HG03103 (cell line): Measurements from ENCODE around the gene ORM2.

Source experiments
- ATAC-seq: cut with Tn5 transposase; IDR thresholded peaks from one replicate; pipeline ENCODE4 v1.9.1; 2021; ENCODE audit warnings: low read depth; ENCODE audit not compliant: unreplicated experiment

Gene ORM2

GRCh38 chr9:114291886-114292590, 37.6 kb upstream of the ORM2 start:
- ATAC-seq = no peak

DNA sequence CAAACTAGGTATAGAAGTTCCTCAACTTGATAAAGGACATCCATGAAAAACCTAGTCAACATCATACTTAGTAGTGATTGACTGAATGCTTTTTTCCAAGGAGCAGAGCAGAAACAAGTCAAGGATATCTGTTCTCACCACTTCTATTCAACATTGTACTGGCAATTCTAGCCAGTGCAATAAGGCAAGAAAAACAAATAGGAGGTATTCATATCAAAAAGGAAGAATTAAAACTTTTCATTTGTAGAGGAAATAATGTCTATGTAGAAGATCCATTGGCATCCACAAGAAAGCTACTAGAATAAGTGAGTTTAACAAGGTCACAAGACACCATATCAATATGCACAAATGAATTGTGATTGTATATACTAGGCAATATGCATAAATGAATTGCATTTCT, 35.0 kb upstream of the ORM2 start:
- no peak for ATAC-seq

DNA sequence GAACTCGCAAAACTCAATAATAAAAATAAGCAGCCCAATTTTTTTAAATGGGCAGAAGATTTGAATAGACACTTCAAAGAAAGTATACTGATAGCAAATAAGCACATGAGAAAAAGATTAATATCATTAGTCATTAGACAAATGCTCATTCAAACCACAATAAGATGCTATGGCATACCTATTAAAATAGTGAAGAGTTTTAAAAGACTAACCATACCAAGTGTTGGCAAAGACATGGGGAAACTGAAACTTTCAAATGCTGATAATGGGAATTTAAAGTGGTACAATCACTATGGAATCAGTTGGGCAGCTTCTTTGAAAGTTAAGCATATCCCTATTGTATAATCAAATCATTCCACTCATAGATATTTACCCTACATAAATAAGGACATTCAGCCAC, 33.3 kb upstream of the ORM2 start:
- ATAC-seq = no peak

DNA sequence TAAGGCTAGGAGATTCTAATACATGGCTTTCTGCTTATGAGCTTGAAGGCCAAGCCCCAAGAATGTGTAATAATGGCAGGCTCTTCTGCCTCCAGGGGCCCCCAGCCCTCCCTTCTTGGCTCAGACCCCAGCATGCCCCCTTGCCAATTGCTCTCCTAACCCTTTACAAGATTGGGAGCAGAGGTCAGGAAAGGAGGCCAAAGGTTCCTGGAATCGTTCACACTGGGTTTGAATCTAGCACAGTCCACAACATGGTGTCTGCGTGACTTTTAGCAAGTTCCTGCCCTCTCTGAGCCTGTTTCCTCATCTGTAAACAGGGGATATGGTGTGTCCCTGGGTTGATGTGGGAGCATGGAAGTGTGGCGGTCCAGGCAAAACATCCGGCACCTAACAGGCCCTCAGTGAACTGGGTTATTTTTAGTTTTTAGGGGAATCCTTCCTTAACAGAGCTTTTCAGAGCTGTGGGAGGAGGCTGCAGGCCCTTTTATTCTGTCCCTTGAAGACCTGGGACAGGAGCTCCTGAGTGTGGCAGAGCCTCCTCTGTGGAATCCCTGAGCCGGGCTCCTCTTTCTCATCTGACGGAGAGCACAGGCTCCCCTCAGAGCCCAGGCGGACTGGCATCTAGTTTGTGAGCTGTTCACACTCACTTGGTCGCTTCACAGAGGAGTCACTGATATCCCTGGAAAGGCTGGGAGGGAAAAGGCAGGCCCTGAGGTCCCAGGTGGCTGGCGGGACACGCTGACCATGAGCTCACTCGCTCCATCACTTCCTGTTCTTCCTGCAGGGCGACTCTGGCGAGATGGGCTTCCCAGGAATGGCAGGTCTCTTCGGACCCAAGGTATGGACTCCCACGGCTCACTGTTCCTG, 30.1 kb upstream of the ORM2 start:
- ATAC-seq = no peak

DNA sequence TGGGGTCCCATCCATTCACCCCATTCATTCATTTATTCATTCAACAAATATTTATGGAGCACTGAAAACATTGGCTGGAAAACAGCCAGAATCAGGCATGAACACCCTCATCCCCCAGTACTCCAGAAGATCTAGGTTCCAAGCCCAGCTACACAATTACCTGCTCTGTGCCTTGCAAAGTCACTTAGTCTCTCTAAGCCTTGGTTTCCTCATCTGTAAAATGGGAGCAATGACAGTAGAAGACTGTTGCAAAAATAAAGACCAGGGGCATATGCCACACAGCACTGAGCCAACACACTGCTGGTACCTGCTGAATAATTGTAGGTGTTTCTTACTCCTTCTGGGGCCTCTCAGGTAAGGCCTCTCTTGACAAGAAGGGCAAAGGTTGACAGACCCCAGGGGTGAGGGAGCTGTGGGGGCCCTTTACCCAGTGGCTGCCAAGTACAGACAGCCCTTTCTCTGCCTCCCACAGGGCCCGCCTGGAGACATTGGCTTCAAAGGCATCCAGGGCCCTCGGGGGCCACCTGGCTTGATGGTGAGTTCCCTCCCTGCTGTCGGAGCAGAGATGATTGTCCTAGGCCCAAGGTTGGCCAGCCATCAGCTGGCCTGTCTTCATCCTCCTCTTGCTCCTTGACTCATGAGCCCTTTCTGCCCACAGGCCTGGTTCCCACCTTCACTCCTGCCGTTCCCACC, 29.4 kb upstream of the ORM2 start:
- no peak for ATAC-seq

GRCh38 chr9:114300846-114301797, 28.5 kb upstream of the ORM2 start:
- ATAC-seq = no peak

GRCh38 chr9:114301798-114302565, 27.7 kb upstream of the ORM2 start:
- ATAC-seq = no peak

DNA sequence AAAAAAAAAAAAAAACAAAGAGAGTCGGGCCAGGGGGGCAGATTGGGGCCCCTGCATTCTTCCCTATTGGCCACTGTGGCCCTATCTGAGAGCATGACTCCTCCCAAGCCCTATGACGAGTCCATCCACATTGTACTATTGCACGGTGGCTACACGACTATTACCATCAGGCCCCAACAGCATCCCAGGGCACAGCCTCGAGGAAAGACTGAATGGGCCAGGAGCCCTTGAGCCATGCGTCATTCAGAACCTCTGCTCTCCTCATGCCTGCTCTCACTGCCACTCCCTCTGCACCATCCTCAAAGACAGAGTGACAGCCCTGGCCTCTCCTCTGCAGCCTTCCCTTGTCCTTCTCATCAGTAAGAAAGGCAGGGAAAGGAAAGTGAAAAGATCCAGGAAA, 26.9 kb upstream of the ORM2 start:
- ATAC-seq = no peak

- ATAC-seq = no peak
Observed at GRCh38 chr9:114303571-114303970, 26.1 kb upstream of the ORM2 start.

- ATAC-seq = no peak
Observed at GRCh38 chr9:114303977-114304376, 25.7 kb upstream of the ORM2 start.

DNA sequence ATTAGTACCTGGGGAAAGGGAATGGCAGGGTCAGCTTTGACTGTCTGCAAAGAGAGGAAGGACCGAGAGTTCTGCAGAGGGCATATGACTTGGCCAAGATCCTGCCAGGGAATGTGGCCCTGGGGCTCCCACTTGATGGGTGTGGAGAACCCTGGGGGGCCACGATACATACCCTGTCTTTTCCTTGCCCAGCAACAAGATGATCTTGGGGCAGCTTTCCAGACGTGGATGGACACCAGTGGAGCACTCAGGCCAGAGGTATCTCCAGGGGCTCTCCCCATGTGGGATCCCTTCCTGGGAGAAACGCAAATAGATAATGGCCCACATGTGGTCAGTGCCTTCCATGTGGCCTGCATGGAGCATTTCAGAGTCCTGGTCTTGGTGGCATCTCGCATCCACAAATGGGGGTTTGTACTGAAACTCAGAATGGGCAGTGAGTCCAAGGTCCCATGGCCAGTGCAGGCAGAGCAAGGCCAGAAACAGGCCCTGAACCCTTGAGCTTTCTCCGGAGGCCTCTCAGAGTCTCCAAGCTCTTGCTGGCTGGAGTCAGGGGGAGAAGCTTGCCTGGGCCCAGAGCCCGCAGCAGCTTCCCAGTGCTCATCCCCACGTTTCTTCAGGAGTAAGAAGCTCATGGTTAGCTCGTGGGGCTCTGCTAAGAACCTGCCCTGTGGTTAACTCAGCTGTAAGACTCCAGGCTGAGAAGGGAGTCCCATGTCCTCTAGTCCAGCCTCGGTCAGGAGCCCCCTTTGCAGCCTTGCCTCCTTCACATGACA, 25.1 kb upstream of the ORM2 start:
- no peak for ATAC-seq

GRCh38 chr9:114307899-114308267, 21.8 kb upstream of the ORM2 start:
- ATAC-seq = no peak

DNA sequence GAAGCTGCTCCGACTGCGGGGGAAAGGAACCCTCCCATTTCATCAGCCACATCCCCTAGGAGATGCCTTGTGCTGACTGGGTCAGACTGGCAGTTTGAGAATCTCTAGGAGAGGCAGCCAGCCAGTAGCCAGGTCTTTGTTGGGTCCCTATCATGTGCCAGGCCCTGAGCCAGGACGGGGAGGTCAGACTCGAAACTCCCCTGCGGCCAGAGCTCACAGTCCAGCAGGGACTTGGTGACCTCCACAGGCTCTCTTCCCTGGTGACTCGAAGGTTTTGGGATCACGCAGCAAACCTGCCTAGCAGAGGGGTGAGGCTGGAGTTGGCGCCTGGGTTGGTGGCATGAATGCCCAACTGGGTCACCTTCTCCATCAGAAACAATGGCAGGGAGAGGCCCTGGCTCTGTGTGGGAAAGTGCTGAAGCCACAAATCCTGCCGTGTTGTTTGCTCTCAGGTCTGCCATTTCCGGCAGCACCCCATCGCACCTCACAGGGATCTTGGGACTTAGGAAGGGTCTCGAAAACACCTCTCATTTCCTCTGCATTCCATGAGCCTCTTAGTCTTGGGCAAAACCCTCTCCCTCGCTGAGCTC, 21.2 kb upstream of the ORM2 start:
- no peak for ATAC-seq

GRCh38 chr9:114309096-114309495, 20.6 kb upstream of the ORM2 start:
- ATAC-seq = no peak

GRCh38 chr9:114310471-114311450, 18.9 kb upstream of the ORM2 start:
- ATAC-seq = no peak

GRCh38 chr9:114311571-114312512, 17.8 kb upstream of the ORM2 start:
- ATAC-seq = no peak
